ENCODE results near the gene PRPF31. TPM values are rescaled to one million over a fixed set of nuclear protein-coding genes. Genes with fewer than 3 reads are reported as not detected.

PRPF31 gene
- total RNA-seq, 1 experiment from 2014 or later: 106 TPM

DNA sequence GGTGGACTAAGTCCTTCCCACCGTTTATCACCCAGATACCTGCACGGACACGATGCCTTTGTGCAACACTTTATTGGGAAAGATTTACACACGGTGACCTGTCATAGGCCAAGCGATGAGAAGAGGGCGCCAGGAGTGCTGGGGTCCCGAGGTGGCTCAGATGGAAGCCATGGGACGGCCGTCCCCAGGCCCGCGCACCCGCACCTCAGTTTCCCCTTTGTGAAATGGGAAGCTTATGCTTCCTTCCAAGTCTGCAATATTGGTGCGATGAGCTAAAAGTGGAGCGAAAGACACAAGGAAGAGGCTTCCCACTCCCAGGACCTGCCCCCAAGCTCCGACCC lies 57.8 kb downstream of the PRPF31 start:
- Mint-ChIP-seq H3K4me1 (ENCODE audit: low read depth, unreplicated experiment) (no peaks in the 10 kb centered on the region), H3K36me3 (ENCODE audit: insufficient read depth, unreplicated experiment) (peaks cover 78% of the 10 kb centered on the region), H3K9me3 (ENCODE audit: low read depth, unreplicated experiment) (no peaks in the 10 kb centered on the region), H3K4me3 (ENCODE audit: low read depth, unreplicated experiment) (peak overlapping the region; percentile 95), H3K27ac (ENCODE audit: unreplicated experiment) (peak overlapping the region; percentile 95), H3K27me3 (ENCODE audit: unreplicated experiment) (no peaks in the 10 kb centered on the region)
- TSS peak; percentile 23 for BruUV-seq (replicated peaks)
- intact Hi-C loops (cut with micrococcal nuclease; ENCODE audit: unreplicated experiment): loop anchor here (1.0 kb wide), 1 partner anchor 58 kb away; no protein-coding TSS in a partner anchor
- DNase-seq: no peak
- CTCF ChIA-PET: interaction anchor here (0.6 to 3.5 kb wide), 10 partner anchors 13 to 203 kb away, joined by 3 to 35 read pairs (median 6); partner anchors contain the start of genes LENG1, MBOAT7, RPS9 and TSEN34
- TF ChIP-seq CTCF (IDR thresholded peaks at IDR 0.05; ENCODE audit: unreplicated experiment): no peak

DNA sequence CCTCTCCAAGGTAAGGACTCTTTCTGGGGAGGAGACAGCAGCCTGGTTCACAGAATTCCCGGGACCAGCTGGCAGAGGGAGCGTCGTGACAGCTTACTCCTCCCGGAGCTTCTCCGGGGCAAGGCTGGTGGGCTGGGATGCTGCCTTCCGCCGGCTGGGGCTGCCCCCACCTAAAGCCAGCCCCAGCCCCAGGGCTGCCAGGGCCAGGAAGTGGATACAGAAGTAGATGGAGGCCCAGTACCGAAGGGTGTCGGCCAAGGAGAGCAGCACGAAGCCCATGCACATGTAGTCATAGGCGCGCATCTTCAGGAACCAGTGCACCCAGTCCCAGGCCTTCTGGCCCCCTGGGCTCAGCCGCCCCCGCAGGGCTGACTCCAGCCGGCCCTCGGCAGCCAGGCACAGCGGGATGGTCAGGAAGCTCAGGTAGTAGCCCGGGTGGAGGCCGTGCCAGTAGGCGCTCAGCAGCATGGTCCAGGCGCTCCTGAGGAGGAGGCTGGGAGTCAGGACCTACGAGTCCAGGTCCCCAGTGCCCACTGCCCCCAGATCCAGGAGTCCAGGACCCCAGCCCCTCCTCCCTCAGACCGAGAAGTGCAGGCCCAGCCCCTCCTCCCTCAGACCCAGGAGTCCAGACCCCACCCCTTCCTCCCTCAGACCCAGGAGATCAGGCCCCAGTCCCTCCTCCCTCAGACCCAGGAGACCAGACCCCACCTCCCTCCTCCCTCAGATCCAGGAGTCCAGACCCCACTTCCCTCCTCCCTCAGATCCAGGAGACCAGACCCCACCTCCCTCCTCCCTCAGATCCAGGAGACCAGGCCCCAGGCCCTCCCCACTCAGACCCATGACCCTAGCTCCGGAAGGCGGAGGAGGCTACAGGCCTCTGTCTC lies 58.6 kb downstream of the PRPF31 start:
- DNase-seq: no peak
- no TSS peak for BruUV-seq (replicated peaks)
- H3K27ac Mint-ChIP-seq (ENCODE audit: unreplicated experiment): peak overlapping the region; percentile 95
- CTCF ChIA-PET: interaction anchor here (1.4 to 3.5 kb wide), 4 partner anchors 14 to 91 kb away, joined by 6 to 35 read pairs (median 9); partner anchors contain the start of genes LENG1, MBOAT7, RPS9 and TSEN34
- H3K4me3 Mint-ChIP-seq (ENCODE audit: low read depth, unreplicated experiment): peak overlapping the region; percentile 26
- TF ChIP-seq CTCF (IDR thresholded peaks at IDR 0.05; ENCODE audit: unreplicated experiment): no peak
- no peaks in the 10 kb centered on the region for H3K9me3 Mint-ChIP-seq (ENCODE audit: low read depth, unreplicated experiment)
- H3K36me3 Mint-ChIP-seq (ENCODE audit: insufficient read depth, unreplicated experiment): peaks cover 80% of the 10 kb centered on the region
- no peaks in the 10 kb centered on the region for H3K27me3 Mint-ChIP-seq (ENCODE audit: unreplicated experiment)
- intact Hi-C loops (cut with micrococcal nuclease; ENCODE audit: unreplicated experiment): loop anchor here (1.0 kb wide), 1 partner anchor 57 kb away; no protein-coding TSS in a partner anchor
- no peaks in the 10 kb centered on the region for H3K4me1 Mint-ChIP-seq (ENCODE audit: low read depth, unreplicated experiment)

DNA sequence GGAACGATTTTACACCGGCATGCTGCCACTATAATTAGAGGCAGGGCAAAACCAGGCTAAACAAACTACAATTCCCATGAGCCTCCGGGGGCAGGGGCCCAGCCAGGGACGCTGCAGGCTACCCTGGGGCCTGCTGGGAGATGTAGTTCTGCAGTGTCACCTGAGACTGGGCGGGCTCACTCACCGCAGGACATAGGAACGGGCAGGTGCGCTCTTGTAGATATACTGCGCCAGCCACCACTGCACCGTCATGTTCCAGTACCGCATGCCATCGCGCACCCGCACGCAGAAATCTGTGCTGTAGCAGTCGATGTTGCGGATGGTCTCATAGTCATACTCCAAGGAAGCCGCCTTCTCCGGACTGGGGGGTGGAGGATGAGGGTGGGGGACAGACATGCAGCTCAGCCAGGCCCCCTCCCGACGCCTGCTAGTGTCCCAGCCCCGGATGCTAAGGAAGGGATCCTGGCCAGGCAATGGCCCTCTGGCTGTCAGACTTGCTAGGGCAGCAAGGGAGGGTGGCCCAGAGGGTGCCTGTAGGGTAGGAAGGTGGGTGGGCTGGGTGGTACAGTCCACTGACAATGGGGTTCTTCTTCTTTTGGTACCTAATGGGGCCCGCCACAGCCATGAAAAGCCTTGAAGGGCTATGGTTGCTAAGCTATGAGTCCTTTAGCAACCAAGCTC lies 63.2 kb downstream of the PRPF31 start:
- Mint-ChIP-seq H3K27ac (ENCODE audit: unreplicated experiment) (no peak overlapping the region), H3K27me3 (ENCODE audit: unreplicated experiment) (no peaks in the 10 kb centered on the region), H3K4me3 (ENCODE audit: low read depth, unreplicated experiment) (no peak overlapping the region), H3K4me1 (ENCODE audit: low read depth, unreplicated experiment) (no peaks in the 10 kb centered on the region), H3K36me3 (ENCODE audit: insufficient read depth, unreplicated experiment) (peaks cover 72% of the 10 kb centered on the region), H3K9me3 (ENCODE audit: low read depth, unreplicated experiment) (no peaks in the 10 kb centered on the region)
- no TSS peak for BruUV-seq (replicated peaks)
- TF ChIP-seq CTCF (IDR thresholded peaks at IDR 0.05; ENCODE audit: unreplicated experiment): no peak
- CTCF ChIA-PET: no interaction called here
- DNase-seq: no peak
- intact Hi-C loops (cut with micrococcal nuclease; ENCODE audit: unreplicated experiment): no loop called here

- Mint-ChIP-seq H3K4me3 (ENCODE audit: low read depth, unreplicated experiment) (no peak overlapping the region), H3K9me3 (ENCODE audit: low read depth, unreplicated experiment) (no peaks in the 10 kb centered on the region), H3K27ac (ENCODE audit: unreplicated experiment) (no peak overlapping the region), H3K4me1 (ENCODE audit: low read depth, unreplicated experiment) (no peaks in the 10 kb centered on the region), H3K36me3 (ENCODE audit: insufficient read depth, unreplicated experiment) (peaks cover 72% of the 10 kb centered on the region), H3K27me3 (ENCODE audit: unreplicated experiment) (no peaks in the 10 kb centered on the region)
- CTCF ChIA-PET: interaction anchor here (0.7 kb wide), 1 partner anchor 70 kb away, joined by 6 read pairs; no protein-coding TSS in a partner anchor
- TF ChIP-seq CTCF (IDR thresholded peaks at IDR 0.05; ENCODE audit: unreplicated experiment): no peak
- intact Hi-C loops (cut with micrococcal nuclease; ENCODE audit: unreplicated experiment): no loop called here
- DNase-seq: no peak
- BruUV-seq (replicated peaks): TSS peak; percentile 11
Observed at GRCh38 chr19:54179262-54179852, 63.8 kb downstream of the PRPF31 start.

All from Calu3 (cell line).